Liver (tissue), 3 donors: ENCODE results near the gene MBP.

Experiments used
- JUND ChIP-seq, 2 donors: IDR thresholded peaks; 2 replicates each; pipeline ENCODE4 v1.6.1; 2016; ENCODE audit warnings: antibody characterized with exemption in 2 of 2
- RAD21 ChIP-seq, 2 donors: IDR thresholded peaks; 2 replicates each; pipeline ENCODE4 v1.6.1; 2016; ENCODE audit warnings: antibody characterized with exemption in 2 of 2, mild to moderate bottlenecking in 2 of 2
- REST ChIP-seq: IDR thresholded peaks from 2 replicates; pipeline ENCODE4 v1.6.1; 2016; ENCODE audit warnings: antibody characterized with exemption, mild to moderate bottlenecking
- SP1 ChIP-seq: IDR thresholded peaks from 2 replicates; pipeline ENCODE4 v1.6.1; 2018; ENCODE audit warnings: antibody characterized with exemption, mild to moderate bottlenecking
- YY1 ChIP-seq: IDR thresholded peaks from 2 replicates; pipeline ENCODE4 v1.6.1; 2016; ENCODE audit warnings: antibody characterized with exemption, mild to moderate bottlenecking
- TF ChIP-seq, protein P1 (sequence below): fragments of 150-350 bp; IDR thresholded peaks from 2 replicates; pipeline ENCODE4 v1.5.1; 2017; ENCODE audit warnings: improper control_type of control experiment, low read depth, low read length; ENCODE audit not compliant: missing input control
- donor health status: healthy.
- donor health status: healthy.

DNA sequence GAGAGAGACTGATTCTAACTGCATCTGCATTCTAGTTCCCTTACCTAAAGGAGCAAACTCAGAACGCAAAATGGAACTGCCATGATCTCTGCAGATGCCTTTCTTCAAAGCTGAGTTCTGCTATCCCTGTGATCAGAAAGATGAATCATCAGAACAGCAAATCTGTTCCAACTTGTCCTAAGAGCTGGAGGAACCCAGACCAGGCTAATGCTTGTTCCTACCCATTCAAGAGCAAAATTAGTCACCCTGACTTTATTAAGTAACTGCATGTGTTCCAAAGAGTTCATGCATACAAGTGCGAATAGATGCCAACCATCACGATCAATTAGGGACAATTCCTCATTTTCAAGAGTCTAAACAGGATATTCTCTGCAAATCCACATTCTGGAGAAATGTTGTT lies 46.5 kb downstream of the MBP start:
- no peak for TF ChIP-seq RAD21 (IDR thresholded peaks at IDR 0.05)
- TF ChIP-seq, protein P1, sequence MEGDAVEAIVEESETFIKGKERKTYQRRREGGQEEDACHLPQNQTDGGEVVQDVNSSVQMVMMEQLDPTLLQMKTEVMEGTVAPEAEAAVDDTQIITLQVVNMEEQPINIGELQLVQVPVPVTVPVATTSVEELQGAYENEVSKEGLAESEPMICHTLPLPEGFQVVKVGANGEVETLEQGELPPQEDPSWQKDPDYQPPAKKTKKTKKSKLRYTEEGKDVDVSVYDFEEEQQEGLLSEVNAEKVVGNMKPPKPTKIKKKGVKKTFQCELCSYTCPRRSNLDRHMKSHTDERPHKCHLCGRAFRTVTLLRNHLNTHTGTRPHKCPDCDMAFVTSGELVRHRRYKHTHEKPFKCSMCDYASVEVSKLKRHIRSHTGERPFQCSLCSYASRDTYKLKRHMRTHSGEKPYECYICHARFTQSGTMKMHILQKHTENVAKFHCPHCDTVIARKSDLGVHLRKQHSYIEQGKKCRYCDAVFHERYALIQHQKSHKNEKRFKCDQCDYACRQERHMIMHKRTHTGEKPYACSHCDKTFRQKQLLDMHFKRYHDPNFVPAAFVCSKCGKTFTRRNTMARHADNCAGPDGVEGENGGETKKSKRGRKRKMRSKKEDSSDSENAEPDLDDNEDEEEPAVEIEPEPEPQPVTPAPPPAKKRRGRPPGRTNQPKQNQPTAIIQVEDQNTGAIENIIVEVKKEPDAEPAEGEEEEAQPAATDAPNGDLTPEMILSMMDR = no peak
- TF ChIP-seq SP1 = no peak
- no peak for TF ChIP-seq REST
- TF ChIP-seq JUND (IDR thresholded peaks at IDR 0.05) = no peak
- TF ChIP-seq YY1 = no peak
